H54 (cell line): ENCODE results near the gene MYH10.

Experiments used
- DNase-seq: peaks from one replicate; pipeline ENCODE4 v3.0.0; 2011; ENCODE audit warnings: low spot score, mixed read lengths; ENCODE audit not compliant: insufficient read length
- FAIRE-seq: peaks from 3 replicates; lab custom pipeline; 2011; peaks lifted over from hg19 to GRCh38; lab: Jason Lieb, UNC
- POLR2A ChIP-seq: IDR thresholded peaks from 2 replicates; pipeline ENCODE4 v1.6.1; 2011; ENCODE audit warnings: low read depth, mild to moderate bottlenecking, low read length

Gene MYH10

GRCh38 chr17:8451933-8452614 is 178.5 kb downstream of the MYH10 start:
- no peak for DNase-seq
- FAIRE-seq, result no peak
- TF ChIP-seq POLR2A, result no peak

- TF ChIP-seq POLR2A, result no peak
- no peak for FAIRE-seq
- DNase-seq, result no peak
These were observed 182.2 kb downstream of the MYH10 start for GRCh38 chr17:8448310-8448709.

- FAIRE-seq, result no peak
- no peak for DNase-seq
- no peak for TF ChIP-seq POLR2A
These were observed 182.7 kb downstream of the MYH10 start for GRCh38 chr17:8447799-8448198.

GRCh38 chr17:8445536-8445935 is 185.0 kb downstream of the MYH10 start:
- FAIRE-seq, result no peak
- no peak for DNase-seq
- no peak for TF ChIP-seq POLR2A

- no peak for TF ChIP-seq POLR2A
- FAIRE-seq (no peak), DNase-seq (no peak)
These were observed 186.0 kb downstream of the MYH10 start for GRCh38 chr17:8444494-8444893.

- DNase-seq (no peak), FAIRE-seq (no peak)
- no peak for TF ChIP-seq POLR2A
These were observed 186.8 kb downstream of the MYH10 start for GRCh38 chr17:8443756-8444155.

- DNase-seq (no peak), FAIRE-seq (no peak)
- TF ChIP-seq POLR2A, result no peak
These were observed 188.2 kb downstream of the MYH10 start for GRCh38 chr17:8442310-8442709.

GRCh38 chr17:8441690-8442089 is 188.8 kb downstream of the MYH10 start:
- DNase-seq (no peak), FAIRE-seq (no peak)
- no peak for TF ChIP-seq POLR2A

- no peak for TF ChIP-seq POLR2A
- FAIRE-seq (no peak), DNase-seq (no peak)
These were observed 190.8 kb downstream of the MYH10 start for GRCh38 chr17:8439681-8440080.

GRCh38 chr17:8438441-8438840 is 192.1 kb downstream of the MYH10 start:
- FAIRE-seq, result no peak
- no peak for DNase-seq
- no peak for TF ChIP-seq POLR2A

GRCh38 chr17:8436844-8437171 is 193.7 kb downstream of the MYH10 start:
- no peak for FAIRE-seq

GRCh38 chr17:8436169-8436843 is 194.2 kb downstream of the MYH10 start:
- DNase-seq (peak; percentile 61), FAIRE-seq (no peak)
- no peak for TF ChIP-seq POLR2A

More at GRCh38 chr17:8436844-8437171, 193.7 kb downstream of the MYH10 start:
- TF ChIP-seq POLR2A, result no peak
- no peak for DNase-seq

GRCh38 chr17:8435245-8436168 is 195.0 kb downstream of the MYH10 start, which contains the start of gene NDEL1:
Gene NDEL1 (plus strand): TSS chr17:8435884. CDS start chr17:8444272, 8,388 bp downstream.
- TF ChIP-seq POLR2A, result peak; percentile 97
- DNase-seq, result peak; percentile 99
- FAIRE-seq, result no peak

GRCh38 chr17:8430966-8431365 is 199.6 kb downstream of the MYH10 start:
- peak; percentile 32 for DNase-seq
- no peak for FAIRE-seq
- TF ChIP-seq POLR2A, result no peak
